ENCODE measurements around the gene PIK3R1.

The PIK3R1 gene

GRCh38 chr5:68264024-68264956 lies 48.7 kb downstream of the PIK3R1 start:
- Mint-ChIP-seq H3K9me3 (no peaks in the 10 kb centered on the region), H3K36me3 (peaks cover 7% of the 10 kb centered on the region), H3K27ac (peak overlapping the region; percentile 23), H3K4me1 (peaks cover 91% of the 10 kb centered on the region), H3K4me3 (peak overlapping the region; percentile 58), H3K27me3 (no peaks in the 10 kb centered on the region)

- peak overlapping the region; percentile 38 for H3K27ac Mint-ChIP-seq
- no peaks in the 10 kb centered on the region for H3K27me3 Mint-ChIP-seq
- H3K4me1 Mint-ChIP-seq = peaks cover 91% of the 10 kb centered on the region
- H3K4me3 Mint-ChIP-seq = no peak overlapping the region
- no peaks in the 10 kb centered on the region for H3K9me3 Mint-ChIP-seq
- H3K36me3 Mint-ChIP-seq = peaks cover 2% of the 10 kb centered on the region
These were observed 49.8 kb downstream of the PIK3R1 start for GRCh38 chr5:68265347-68265746.

- Mint-ChIP-seq H3K4me3 (peak overlapping the region; percentile 17), H3K4me1 (peaks cover 91% of the 10 kb centered on the region), H3K27me3 (no peaks in the 10 kb centered on the region)
These were observed 50.4 kb downstream of the PIK3R1 start for GRCh38 chr5:68265822-68266395.

GRCh38 chr5:68266457-68266856 lies 50.9 kb downstream of the PIK3R1 start:
- Mint-ChIP-seq H3K27me3 (no peaks in the 10 kb centered on the region), H3K36me3 (peaks cover 2% of the 10 kb centered on the region), H3K4me3 (peak overlapping the region; percentile 43), H3K9me3 (no peaks in the 10 kb centered on the region), H3K4me1 (peaks cover 91% of the 10 kb centered on the region), H3K27ac (peak overlapping the region; percentile 93)

More at GRCh38 chr5:68265822-68266395, 50.4 kb downstream of the PIK3R1 start:
- no peaks in the 10 kb centered on the region for H3K9me3 Mint-ChIP-seq
- H3K27ac Mint-ChIP-seq = peak overlapping the region; percentile 93
- H3K36me3 Mint-ChIP-seq = peaks cover 2% of the 10 kb centered on the region

GRCh38 chr5:68267066-68267465 lies 51.5 kb downstream of the PIK3R1 start:
- Mint-ChIP-seq H3K27ac (peak overlapping the region; percentile 93), H3K9me3 (no peaks in the 10 kb centered on the region), H3K36me3 (peaks cover 2% of the 10 kb centered on the region)

GRCh38 chr5:68268101-68268851 lies 52.7 kb downstream of the PIK3R1 start:
- H3K27ac Mint-ChIP-seq = peak overlapping the region; percentile 73
- H3K27me3 Mint-ChIP-seq = no peaks in the 10 kb centered on the region
- H3K4me1 Mint-ChIP-seq = peaks cover 92% of the 10 kb centered on the region
- H3K4me3 Mint-ChIP-seq = peak overlapping the region; percentile 57
- H3K36me3 Mint-ChIP-seq = peaks cover 2% of the 10 kb centered on the region
- no peaks in the 10 kb centered on the region for H3K9me3 Mint-ChIP-seq

More at GRCh38 chr5:68267066-68267465, 51.5 kb downstream of the PIK3R1 start:
- H3K4me1 Mint-ChIP-seq = peaks cover 90% of the 10 kb centered on the region
- H3K27me3 Mint-ChIP-seq = no peaks in the 10 kb centered on the region
- H3K4me3 Mint-ChIP-seq = peak overlapping the region; percentile 43

- Mint-ChIP-seq H3K4me1 (peaks cover 92% of the 10 kb centered on the region), H3K36me3 (peaks cover 2% of the 10 kb centered on the region), H3K4me3 (peak overlapping the region; percentile 57), H3K9me3 (no peaks in the 10 kb centered on the region), H3K27ac (peak overlapping the region; percentile 73), H3K27me3 (no peaks in the 10 kb centered on the region)
These were observed 53.2 kb downstream of the PIK3R1 start for GRCh38 chr5:68268852-68269130.

GRCh38 chr5:68269820-68270219 lies 54.3 kb downstream of the PIK3R1 start:
- H3K4me3 Mint-ChIP-seq = peak overlapping the region; percentile 30
- H3K27ac Mint-ChIP-seq = peak overlapping the region; percentile 17
- H3K4me1 Mint-ChIP-seq = peaks cover 92% of the 10 kb centered on the region
- H3K9me3 Mint-ChIP-seq = no peaks in the 10 kb centered on the region
- no peaks in the 10 kb centered on the region for H3K27me3 Mint-ChIP-seq
- peaks cover 3% of the 10 kb centered on the region for H3K36me3 Mint-ChIP-seq

GRCh38 chr5:68270399-68270975 lies 54.9 kb downstream of the PIK3R1 start:
- no peaks in the 10 kb centered on the region for H3K9me3 Mint-ChIP-seq
- H3K36me3 Mint-ChIP-seq = peaks cover 9% of the 10 kb centered on the region
- no peaks in the 10 kb centered on the region for H3K27me3 Mint-ChIP-seq
- H3K27ac Mint-ChIP-seq = peak overlapping the region; percentile 1
- H3K4me1 Mint-ChIP-seq = peaks cover 92% of the 10 kb centered on the region
- peak overlapping the region; percentile 0 for H3K4me3 Mint-ChIP-seq

- no peak overlapping the region for H3K4me3 Mint-ChIP-seq
- no peaks in the 10 kb centered on the region for H3K9me3 Mint-ChIP-seq
- no peaks in the 10 kb centered on the region for H3K27me3 Mint-ChIP-seq
- peaks cover 10% of the 10 kb centered on the region for H3K36me3 Mint-ChIP-seq
- H3K4me1 Mint-ChIP-seq = peaks cover 92% of the 10 kb centered on the region
- no peak overlapping the region for H3K27ac Mint-ChIP-seq
These were observed 55.6 kb downstream of the PIK3R1 start for GRCh38 chr5:68271124-68271523.

GRCh38 chr5:68272289-68272688 lies 56.7 kb downstream of the PIK3R1 start:
- Mint-ChIP-seq H3K27ac (no peak overlapping the region), H3K9me3 (no peaks in the 10 kb centered on the region), H3K27me3 (no peaks in the 10 kb centered on the region), H3K36me3 (peaks cover 17% of the 10 kb centered on the region), H3K4me3 (no peak overlapping the region), H3K4me1 (peaks cover 90% of the 10 kb centered on the region)

GRCh38 chr5:68273717-68274409 lies 58.3 kb downstream of the PIK3R1 start:
- Mint-ChIP-seq H3K4me3 (no peak overlapping the region), H3K27ac (peak overlapping the region; percentile 55), H3K36me3 (peaks cover 24% of the 10 kb centered on the region), H3K4me1 (peaks cover 88% of the 10 kb centered on the region), H3K9me3 (no peaks in the 10 kb centered on the region), H3K27me3 (no peaks in the 10 kb centered on the region)

GRCh38 chr5:68274847-68275651 lies 59.5 kb downstream of the PIK3R1 start:
- H3K36me3 Mint-ChIP-seq = peaks cover 29% of the 10 kb centered on the region

GRCh38 chr5:68276740-68277139 lies 61.2 kb downstream of the PIK3R1 start:
- H3K4me3 Mint-ChIP-seq = no peak overlapping the region
- H3K9me3 Mint-ChIP-seq = no peaks in the 10 kb centered on the region
- peaks cover 88% of the 10 kb centered on the region for H3K4me1 Mint-ChIP-seq
- peaks cover 31% of the 10 kb centered on the region for H3K36me3 Mint-ChIP-seq
- H3K27me3 Mint-ChIP-seq = no peaks in the 10 kb centered on the region
- H3K27ac Mint-ChIP-seq = peak overlapping the region; percentile 60

More at GRCh38 chr5:68274847-68275651, 59.5 kb downstream of the PIK3R1 start:
- Mint-ChIP-seq H3K4me3 (peak overlapping the region; percentile 86), H3K9me3 (no peaks in the 10 kb centered on the region), H3K4me1 (peaks cover 88% of the 10 kb centered on the region), H3K27me3 (no peaks in the 10 kb centered on the region), H3K27ac (peak overlapping the region; percentile 97)
